ENCODE data around the gene RNF145. TPM values are rescaled to one million over a fixed set of nuclear protein-coding genes. Genes with fewer than 3 reads are reported as not detected.
A peak's percentile ranks its signal among the peaks of the same experiment; 100 is the strongest.

RNF145 gene
- total RNA-seq: 10 to 100 TPM in 2 of 4 donors, 1 to 10 TPM in 2; 6.7 to 20.8 (median 9.7) TPM

GRCh38 chr5:159209438-159210209 is at the start of gene RNF145:
TSS of gene RNF145 (minus strand) at chr5:159209553. CDS start at chr5:159203617, 5,936 bp downstream.
- Histone ChIP-seq H3K36me3 (no peaks in the 10 kb centered on the region), H3K4me3 (peak within 1 kb of the TSS; percentile 84 to 98 (median 90)), H3K9me3 (no peaks in the 10 kb centered on the region), H3K27me3 (no peaks in the 10 kb centered on the region), H3K4me1 (peaks cover 32 to 34% of the 10 kb centered on the region in 2 donors), H3K27ac (peak within 1 kb of the TSS; percentile 85 to 93 (median 90))
- DNase-seq (peak; percentile 45 to 73), ATAC-seq (peak; percentile 81 to 82)
- in situ Hi-C loops (cut with MboI; ENCODE audit: low sequenced_read_pairs in 4 of 4) (loop anchor here in 1 of 4 donors (5.0 kb wide), 1 partner anchor 53 kb away; the partner anchor contains the start of gene UBLCP1), intact Hi-C loops (cut with DNase I; ENCODE audit: low total_unique reads) (loop anchor here (1.0 to 5.0 kb wide), 2 partner anchors 52 to 54 kb away; partner anchors contain the start of gene UBLCP1)
- TF ChIP-seq POLR2A (IDR thresholded peaks at IDR 0.05): peak; percentile 65 to 74
- TF ChIP-seq CTCF (IDR thresholded peaks at IDR 0.05 in 4 of 5, conservative IDR thresholded peaks at IDR 0.05 in 1 of 5): peak in 1 of 5 experiments; percentile 14

GRCh38 chr5:159258361-159258760 is 49.0 kb upstream of the RNF145 start:
- TF ChIP-seq POLR2A (IDR thresholded peaks at IDR 0.05) (no peak), CTCF (IDR thresholded peaks at IDR 0.05 in 4 of 5, conservative IDR thresholded peaks at IDR 0.05 in 1 of 5) (no peak)

GRCh38 chr5:159257629-159258283 is 48.4 kb upstream of the RNF145 start:
- no peak overlapping the region for H3K27ac ChIP-seq
- H3K27me3 ChIP-seq: peaks cover 0 to 13% (median 0%) of the 10 kb centered on the region in 3 donors
- no peaks in the 10 kb centered on the region for H3K36me3 ChIP-seq
- no peaks in the 10 kb centered on the region for H3K9me3 ChIP-seq
- in situ Hi-C loops (cut with MboI; ENCODE audit: low sequenced_read_pairs in 4 of 4): loop anchor here in 2 of 4 donors (10.0 to 25.0 kb wide), 2 partner anchors 95 to 103 kb away; no protein-coding TSS in a partner anchor
- DNase-seq: no peak
- peaks cover 7 to 8% of the 10 kb centered on the region in 2 donors for H3K4me1 ChIP-seq
- ATAC-seq: no peak
- H3K4me3 ChIP-seq: no peak overlapping the region
- intact Hi-C loops (cut with DNase I; ENCODE audit: low total_unique reads): no loop called here
- no peak for TF ChIP-seq CTCF (IDR thresholded peaks at IDR 0.05 in 4 of 5, conservative IDR thresholded peaks at IDR 0.05 in 1 of 5)
- no peak for TF ChIP-seq POLR2A (IDR thresholded peaks at IDR 0.05)

More at GRCh38 chr5:159258361-159258760, 49.0 kb upstream of the RNF145 start:
- no peak for ATAC-seq
- no peak for DNase-seq
- no peaks in the 10 kb centered on the region for H3K9me3 ChIP-seq
- peaks cover 0 to 13% (median 0%) of the 10 kb centered on the region in 3 donors for H3K27me3 ChIP-seq
- intact Hi-C loops (cut with DNase I; ENCODE audit: low total_unique reads): no loop called here
- in situ Hi-C loops (cut with MboI; ENCODE audit: low sequenced_read_pairs in 4 of 4): loop anchor here in 2 of 4 donors (10.0 to 25.0 kb wide), 2 partner anchors 96 to 104 kb away; no protein-coding TSS in a partner anchor
- no peaks in the 10 kb centered on the region for H3K36me3 ChIP-seq
- H3K4me1 ChIP-seq: peaks cover 7 to 8% of the 10 kb centered on the region in 2 donors
- no peak overlapping the region for H3K4me3 ChIP-seq
- no peak overlapping the region for H3K27ac ChIP-seq

GRCh38 chr5:159257007-159257406 is 47.7 kb upstream of the RNF145 start:
- TF ChIP-seq CTCF (IDR thresholded peaks at IDR 0.05 in 4 of 5, conservative IDR thresholded peaks at IDR 0.05 in 1 of 5) (no peak), POLR2A (IDR thresholded peaks at IDR 0.05) (no peak)
- intact Hi-C loops (cut with DNase I; ENCODE audit: low total_unique reads): no loop called here
- H3K4me1 ChIP-seq: peaks cover 1 to 2% of the 10 kb centered on the region in 2 donors
- H3K36me3 ChIP-seq: no peaks in the 10 kb centered on the region
- no peak for DNase-seq
- no peak overlapping the region for H3K4me3 ChIP-seq
- ATAC-seq: no peak
- H3K27ac ChIP-seq: no peak overlapping the region
- H3K9me3 ChIP-seq: no peaks in the 10 kb centered on the region
- H3K27me3 ChIP-seq: peaks cover 0 to 13% (median 0%) of the 10 kb centered on the region in 3 donors
- in situ Hi-C loops (cut with MboI; ENCODE audit: low sequenced_read_pairs in 4 of 4): loop anchor here in 2 of 4 donors (10.0 to 25.0 kb wide), 2 partner anchors 95 to 102 kb away; no protein-coding TSS in a partner anchor
